Activated effector memory CD4-positive, alpha-beta T cell treated with anti-CD3 and anti-CD28 coated beads, Interleukin-2, amount 50 U/mL, for 16 hours (primary cell): ENCODE data around the gene LRRC4C.

Source experiments
- DNase-seq: peaks from one replicate; pipeline ENCODE4 v3.0.0-alpha.2; 2020

The LRRC4C gene

GRCh38 chr11:40280159-40281051 is 1179.0 kb downstream of the LRRC4C start:
- DNase-seq: no peak

GRCh38 chr11:40276960-40277359 is 1182.5 kb downstream of the LRRC4C start:
- DNase-seq: no peak

GRCh38 chr11:40274017-40274416 is 1185.4 kb downstream of the LRRC4C start:
- DNase-seq: no peak

- no peak for DNase-seq
These were observed 1186.2 kb downstream of the LRRC4C start for GRCh38 chr11:40273192-40273732.

- no peak for DNase-seq
These were observed 1188.1 kb downstream of the LRRC4C start for GRCh38 chr11:40271361-40271760.

- no peak for DNase-seq
These were observed 1189.6 kb downstream of the LRRC4C start for GRCh38 chr11:40269865-40270264.

- no peak for DNase-seq
These were observed 1190.9 kb downstream of the LRRC4C start for GRCh38 chr11:40268551-40268950.

GRCh38 chr11:40255457-40255856 is 1204.0 kb downstream of the LRRC4C start:
- no peak for DNase-seq

GRCh38 chr11:40253166-40253565 is 1206.3 kb downstream of the LRRC4C start:
- no peak for DNase-seq

GRCh38 chr11:40252236-40252635 is 1207.2 kb downstream of the LRRC4C start:
- no peak for DNase-seq

- DNase-seq: no peak
These were observed 1212.5 kb downstream of the LRRC4C start for GRCh38 chr11:40246983-40247382.

- no peak for DNase-seq
These were observed 1217.9 kb downstream of the LRRC4C start for GRCh38 chr11:40241524-40242051.

- DNase-seq: no peak
These were observed 1219.2 kb downstream of the LRRC4C start for GRCh38 chr11:40240284-40240683.

- no peak for DNase-seq
These were observed 1222.9 kb downstream of the LRRC4C start for GRCh38 chr11:40236526-40236925.

- no peak for DNase-seq
These were observed 1223.6 kb downstream of the LRRC4C start for GRCh38 chr11:40235841-40236240.

- no peak for DNase-seq
These were observed 1228.6 kb downstream of the LRRC4C start for GRCh38 chr11:40230821-40231220.

- DNase-seq: no peak
These were observed 1230.8 kb downstream of the LRRC4C start for GRCh38 chr11:40228662-40229061.

- no peak for DNase-seq
These were observed 1231.7 kb downstream of the LRRC4C start for GRCh38 chr11:40227730-40228129.

GRCh38 chr11:40226654-40227053 is 1232.8 kb downstream of the LRRC4C start:
- DNase-seq: no peak

- DNase-seq: no peak
These were observed 1235.7 kb downstream of the LRRC4C start for GRCh38 chr11:40223596-40224330.

- DNase-seq: no peak
These were observed 1240.1 kb downstream of the LRRC4C start for GRCh38 chr11:40219401-40219800.

GRCh38 chr11:40215556-40215955 is 1243.9 kb downstream of the LRRC4C start:
- no peak for DNase-seq

GRCh38 chr11:40207416-40207815 is 1252.0 kb downstream of the LRRC4C start:
- DNase-seq: no peak

GRCh38 chr11:40204228-40204627 is 1255.2 kb downstream of the LRRC4C start:
- DNase-seq: no peak
